SK-N-MC (cell line): ENCODE results near the gene PIK3R1.

Experiments used
- EZH2 ChIP-seq: fragments of 200-600 bp; sonication (generic); IDR thresholded peaks from one replicate; pipeline ENCODE4 v1.6.1; 2017; ENCODE audit warnings: antibody characterized with exemption
- POLR2AphosphoS5 ChIP-seq: IDR thresholded peaks from 2 replicates; pipeline ENCODE4 v1.6.1; 2012; ENCODE audit warnings: mild to moderate bottlenecking, low read depth, low read length, borderline replicate concordance

DNA sequence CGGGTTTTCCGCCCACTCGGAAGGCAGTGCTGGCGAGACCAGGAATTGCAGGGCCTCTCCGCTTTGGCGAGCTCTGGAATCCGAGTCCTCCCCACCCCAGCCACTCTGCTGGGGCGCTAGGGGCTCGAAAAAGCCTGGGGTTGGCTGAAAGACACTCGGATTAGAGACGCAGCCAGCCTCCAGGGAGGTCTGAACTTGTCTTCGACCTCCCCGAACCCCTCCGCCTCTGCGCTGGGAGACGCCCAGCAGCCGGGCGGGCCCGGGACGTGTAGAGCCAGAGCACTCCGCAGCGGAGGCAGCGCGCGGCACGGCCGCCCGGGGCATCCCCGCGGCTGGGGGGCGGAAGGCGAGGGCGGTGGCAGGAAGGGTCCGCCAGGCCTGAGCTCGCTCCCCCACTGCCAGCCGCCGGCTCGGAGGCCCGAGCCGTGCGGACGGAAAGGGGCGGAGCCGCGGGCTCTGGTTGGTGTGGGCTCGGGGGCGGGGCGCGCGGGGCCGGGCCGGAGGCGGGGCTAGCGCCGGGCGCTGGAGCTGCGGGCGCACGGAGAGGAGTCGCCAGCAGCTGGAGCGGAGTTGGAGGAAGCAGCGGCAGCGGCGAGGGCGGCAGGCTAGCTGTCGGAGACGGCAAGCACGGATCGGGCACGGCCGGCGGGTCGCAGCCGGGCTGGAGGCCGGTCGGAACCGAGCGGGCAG is at the start of gene PIK3R1:
- TF ChIP-seq POLR2AphosphoS5, result peak; percentile 80
- no peak for TF ChIP-seq EZH2
